Skeletal muscle cell (primary cell): Measurements from ENCODE around the gene NR2F1-AS1.
"Not testable (repeated sequence)": the region's sequence is repeated elsewhere in the genome, so short reads cannot be mapped to it uniquely, and the experiment has no call there.

Experiments used
- DNase-seq: peaks from one replicate; pipeline ENCODE4 v3.0.0-alpha.2; 2010; ENCODE audit warnings: low read depth
- H3K4me3 ChIP-seq: 2 replicates; pipeline ENCODE4 v1.5.1; 2011; ENCODE audit warnings: low read depth, mild to moderate bottlenecking, control low read depth, low read length, moderate library complexity

NR2F1-AS1 gene

DNA sequence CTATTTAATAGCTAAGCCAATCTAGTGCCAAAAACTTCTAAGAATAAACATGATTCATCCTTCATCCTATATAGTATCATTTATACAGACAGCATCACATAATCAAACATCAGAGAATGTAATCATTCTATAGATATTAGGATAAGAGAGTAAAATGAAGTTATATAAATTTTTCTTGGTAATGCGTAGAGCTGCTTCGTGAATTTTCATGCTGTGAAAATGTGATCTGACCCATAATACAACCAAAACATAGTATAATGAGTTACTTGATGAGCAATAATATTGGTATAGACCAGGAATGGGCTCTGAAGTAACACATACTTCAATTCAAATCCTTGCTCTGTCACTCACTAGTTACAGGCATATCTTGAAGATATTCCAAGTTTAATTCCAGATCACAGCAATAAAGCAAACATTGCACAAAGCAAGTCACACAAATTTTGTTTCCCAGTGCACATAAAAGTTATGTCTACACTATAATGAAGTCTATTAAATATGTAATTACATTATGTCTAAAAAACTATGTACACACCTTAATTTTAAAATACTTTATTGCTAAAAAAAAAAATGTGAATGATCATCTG, 23.9 kb downstream of the NR2F1-AS1 start:
- no peak for DNase-seq

DNA sequence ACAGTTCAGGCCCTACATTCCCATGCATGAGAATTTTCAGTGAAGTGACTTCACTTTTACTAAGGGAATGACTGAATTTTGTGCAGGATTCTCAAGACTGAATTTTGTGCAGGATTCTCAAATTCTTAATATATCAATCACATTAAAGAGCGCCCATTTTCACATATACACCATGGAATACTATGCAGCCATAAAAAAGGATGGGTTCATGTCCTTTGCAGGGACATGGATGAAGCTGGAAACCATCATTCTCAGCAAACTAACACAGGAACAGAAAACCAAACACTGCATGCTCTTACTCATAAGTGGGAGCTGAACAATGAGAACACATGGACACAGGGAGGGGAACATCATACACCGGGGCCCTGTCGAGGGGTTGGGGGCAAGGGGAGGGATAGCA, 31.4 kb downstream of the NR2F1-AS1 start:
- not testable (repeated sequence) for DNase-seq, H3K4me3 ChIP-seq

More for the DNA sequence above, 23.9 kb downstream of the NR2F1-AS1 start:
- no peak overlapping the region for H3K4me3 ChIP-seq

DNA sequence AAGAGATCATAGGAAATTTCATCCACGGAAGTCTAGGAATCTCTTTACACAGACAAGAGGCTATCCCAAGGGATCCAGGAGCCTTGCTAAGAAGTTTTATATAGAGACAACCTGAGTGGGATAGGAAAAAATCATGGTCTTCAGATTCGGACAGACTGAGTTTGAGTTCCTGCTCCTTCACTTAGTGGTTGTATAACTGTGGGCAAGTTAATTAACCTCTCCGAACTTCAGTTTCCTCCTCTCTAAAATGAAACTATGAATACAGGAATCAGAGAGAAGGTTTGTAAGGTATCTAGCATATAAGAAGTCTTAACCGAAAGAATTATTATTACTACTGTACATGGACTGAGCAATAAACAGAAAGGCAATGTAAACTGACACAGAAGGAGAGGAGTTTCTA, 35.1 kb downstream of the NR2F1-AS1 start:
- DNase-seq, result no peak
- H3K4me3 ChIP-seq, result no peak overlapping the region

DNA sequence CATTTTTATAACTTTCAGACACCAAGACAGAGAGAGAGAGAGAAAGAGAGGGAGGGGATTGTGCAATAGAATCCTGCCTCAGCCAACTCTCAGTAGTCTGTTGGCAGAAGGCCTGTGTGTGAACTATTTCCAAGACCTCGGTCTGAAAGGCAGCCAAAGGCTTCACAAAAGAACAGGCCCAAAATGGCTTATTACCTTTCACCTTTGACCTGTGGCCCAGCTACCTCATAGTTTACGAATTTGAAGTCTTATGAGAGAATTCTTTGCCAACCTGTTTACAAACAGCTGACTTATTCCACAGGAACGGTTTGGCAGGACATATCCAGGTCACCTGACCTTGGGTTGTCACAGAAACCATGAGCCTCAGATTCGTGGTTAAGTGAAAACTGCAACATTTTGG, 48.6 kb downstream of the NR2F1-AS1 start:
- H3K4me3 ChIP-seq, result no peak overlapping the region
- peak; percentile 95 for DNase-seq

DNA sequence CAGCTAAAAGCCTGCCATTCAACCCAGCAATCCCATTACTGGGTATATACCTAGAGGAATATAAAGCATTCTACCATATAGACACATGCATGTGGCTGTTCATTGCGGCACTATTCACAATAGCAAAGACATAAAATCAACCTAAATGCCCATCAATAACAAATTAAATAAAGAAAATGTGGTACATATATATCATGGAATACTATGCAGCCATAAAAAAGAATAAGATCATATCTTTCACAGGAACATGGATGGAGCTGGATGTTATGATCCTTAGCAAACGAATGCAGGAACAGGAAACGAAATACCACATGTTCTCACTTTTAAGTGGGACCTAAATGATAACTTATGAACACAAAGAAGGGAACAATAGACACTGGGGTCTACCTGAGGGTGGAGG, 59.2 kb downstream of the NR2F1-AS1 start:
- H3K4me3 ChIP-seq, DNase-seq: not testable (repeated sequence)

DNA sequence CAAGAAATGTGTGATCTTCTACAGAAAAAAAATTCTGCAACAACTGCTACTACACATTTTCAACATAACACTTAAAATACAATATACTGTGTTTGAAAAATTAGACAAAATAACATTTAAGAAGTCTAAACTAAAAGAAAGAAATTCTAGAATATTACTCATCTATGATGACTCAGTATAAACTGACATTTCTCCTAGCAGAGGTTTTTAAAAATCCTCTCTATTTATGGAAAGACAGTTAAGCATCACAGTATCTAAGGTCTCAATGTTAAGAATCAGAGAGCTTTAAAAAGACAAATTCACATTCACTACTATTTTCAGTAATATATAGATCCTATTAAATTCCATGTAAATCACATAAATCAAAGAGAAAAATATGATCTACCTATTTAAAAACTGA, 61.3 kb downstream of the NR2F1-AS1 start:
- DNase-seq, result no peak
- H3K4me3 ChIP-seq, result no peak overlapping the region

DNA sequence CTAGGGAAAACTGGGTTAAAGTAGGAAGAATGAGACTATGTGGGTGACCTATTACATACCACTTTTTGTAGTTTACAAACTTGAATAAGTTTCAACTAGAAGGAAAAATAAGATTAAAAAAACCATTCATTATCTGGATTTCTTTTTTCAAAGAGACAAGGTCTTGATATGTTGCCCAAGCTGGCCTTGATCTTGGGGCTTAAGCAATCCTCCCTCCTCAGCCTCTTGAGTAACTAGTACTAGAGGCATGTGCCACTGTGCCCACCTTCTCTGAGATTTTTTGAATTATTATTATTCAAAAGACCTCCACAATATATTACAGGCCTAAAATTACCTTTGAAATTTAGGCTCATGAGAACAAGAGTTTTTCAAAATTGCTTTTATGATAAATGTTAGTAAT, 63.2 kb downstream of the NR2F1-AS1 start:
- no peak overlapping the region for H3K4me3 ChIP-seq
- no peak for DNase-seq

DNA sequence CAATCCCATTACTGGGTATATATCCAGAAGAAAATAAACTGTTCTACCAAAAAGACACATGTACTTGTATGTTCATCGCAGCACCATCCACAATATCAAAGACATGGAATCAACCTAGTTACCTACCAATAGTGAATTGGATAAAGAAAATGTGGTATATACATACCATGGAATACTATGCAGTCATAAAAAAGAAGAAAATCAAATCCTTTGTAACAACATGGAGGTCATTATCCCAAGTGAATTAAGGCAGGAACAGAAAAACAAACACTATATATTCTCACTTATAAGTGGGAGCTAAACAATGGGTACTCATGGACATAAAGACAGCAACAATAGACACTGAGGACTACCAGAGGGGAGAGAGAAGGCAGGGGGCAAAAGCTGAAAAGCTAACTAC, 67.7 kb downstream of the NR2F1-AS1 start:
- no peak for DNase-seq
- no peak overlapping the region for H3K4me3 ChIP-seq

DNA sequence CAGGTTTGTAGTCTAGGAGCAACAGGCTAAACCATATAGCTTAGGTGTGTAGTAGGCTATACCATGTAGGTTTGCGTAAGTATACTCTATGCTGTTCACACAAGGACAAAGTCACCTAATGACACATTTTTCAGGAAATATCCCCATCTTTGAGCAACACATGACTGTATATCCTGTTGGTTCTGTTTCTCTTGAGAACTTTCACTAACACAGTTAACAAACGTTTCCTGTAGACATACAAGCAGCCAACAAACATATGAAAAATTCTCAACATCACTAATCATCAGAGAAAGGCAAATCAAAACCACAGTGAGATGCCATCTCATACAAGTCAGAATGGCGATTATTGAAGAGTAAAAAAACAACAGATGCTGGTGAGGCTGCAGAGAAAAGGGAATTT, 68.2 kb downstream of the NR2F1-AS1 start:
- no peak overlapping the region for H3K4me3 ChIP-seq
- DNase-seq, result peak; percentile 75

DNA sequence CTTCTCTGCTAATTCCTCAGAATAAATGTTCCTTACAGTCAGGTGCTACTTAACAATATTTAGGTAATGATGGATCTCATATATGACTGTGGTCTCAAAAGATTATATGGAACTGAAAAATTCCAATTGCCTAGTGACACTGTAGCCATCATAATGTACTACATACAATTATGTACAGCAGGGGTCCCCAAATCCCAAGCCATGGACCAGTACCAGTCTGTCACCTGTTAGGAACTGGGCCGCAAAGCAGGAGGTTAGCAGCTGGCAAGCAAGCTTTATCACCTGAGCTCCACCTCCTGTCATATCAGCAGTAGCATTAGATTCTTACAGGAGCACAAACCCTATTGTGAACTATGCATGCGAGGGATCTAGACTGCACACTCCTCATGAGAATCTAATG, 69.6 kb downstream of the NR2F1-AS1 start:
- no peak for DNase-seq
- H3K4me3 ChIP-seq, result no peak overlapping the region

DNA sequence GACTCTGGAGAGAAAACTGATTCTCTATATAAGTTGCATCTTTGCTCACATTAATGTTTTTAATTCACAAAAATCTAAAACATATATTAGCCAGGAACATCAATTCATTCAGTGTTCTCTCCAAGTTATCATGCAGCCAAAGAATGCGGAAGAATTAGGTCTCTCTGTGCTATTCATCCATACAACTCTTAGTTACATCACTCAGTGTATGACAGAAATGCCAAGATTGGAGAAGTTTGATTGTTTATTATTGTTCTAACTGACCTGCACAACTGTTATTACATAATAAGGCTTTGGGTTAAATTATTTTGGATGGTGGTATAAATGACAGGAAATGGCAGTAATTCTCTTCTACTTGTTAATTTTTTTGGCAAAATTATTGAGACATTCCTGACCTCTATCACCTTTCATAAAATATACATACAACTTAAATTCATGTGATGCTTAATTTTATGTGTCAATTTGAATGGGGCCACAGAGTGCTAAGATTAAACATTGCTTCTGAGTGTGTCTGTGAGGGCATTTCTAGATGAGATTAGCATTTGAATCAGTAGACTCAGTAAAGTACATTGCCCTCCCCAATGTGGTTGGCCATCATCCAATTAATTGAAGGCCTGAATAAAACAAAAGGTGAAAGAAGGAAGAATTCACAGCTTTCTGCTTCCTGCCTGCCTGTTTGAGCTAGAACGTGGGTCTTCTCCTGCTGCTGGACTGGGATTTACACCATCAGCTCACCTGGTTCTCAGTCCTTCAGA, 70.2 kb downstream of the NR2F1-AS1 start:
- no peak for DNase-seq
- H3K4me3 ChIP-seq, result no peak overlapping the region

DNA sequence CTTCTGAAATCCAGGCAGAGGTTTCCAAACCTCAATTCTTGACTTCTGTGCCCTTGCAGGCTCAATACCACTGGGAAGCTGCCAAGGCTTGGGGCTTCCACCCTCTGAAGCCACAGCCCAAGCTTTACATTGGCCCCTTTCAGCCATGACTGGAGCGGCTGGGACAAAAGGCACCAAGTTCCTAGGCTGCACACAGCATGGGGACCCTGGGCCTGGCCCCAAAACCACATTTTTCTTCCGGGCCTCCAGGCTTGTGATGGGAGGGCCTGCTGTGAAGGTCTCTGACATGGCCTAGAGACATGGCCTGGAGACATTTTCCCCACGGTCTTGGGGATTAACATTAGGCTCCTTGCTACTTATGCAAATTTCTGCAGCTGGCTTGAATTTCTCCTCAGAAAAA, 75.5 kb downstream of the NR2F1-AS1 start:
- not testable (repeated sequence) for DNase-seq

DNA sequence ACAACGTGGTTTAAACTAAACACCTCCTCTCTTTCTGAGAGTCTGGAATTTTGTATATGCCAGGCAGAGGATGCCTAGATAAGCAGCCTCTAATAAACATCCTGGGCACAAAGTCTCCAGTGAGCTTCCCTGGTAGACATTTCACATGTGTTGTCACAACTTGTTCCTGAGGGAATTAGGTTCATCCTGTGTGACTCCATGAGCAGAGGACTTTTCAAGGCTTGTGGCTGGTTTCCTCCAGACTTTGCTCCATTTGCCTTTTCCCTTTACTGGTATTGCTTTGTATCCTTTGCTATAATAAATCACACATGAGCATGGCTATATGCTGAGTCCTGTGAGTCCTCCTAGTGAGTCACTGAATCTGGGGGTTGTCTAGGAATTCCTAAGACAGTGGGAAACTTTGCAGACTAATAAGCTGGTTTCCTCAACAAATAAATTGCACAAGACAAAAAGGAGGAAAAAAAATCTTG, 77.4 kb downstream of the NR2F1-AS1 start:
- no peak overlapping the region for H3K4me3 ChIP-seq
- peak; percentile 89 for DNase-seq

More for the DNA sequence above, 75.5 kb downstream of the NR2F1-AS1 start:
- H3K4me3 ChIP-seq, result not testable (repeated sequence)

DNA sequence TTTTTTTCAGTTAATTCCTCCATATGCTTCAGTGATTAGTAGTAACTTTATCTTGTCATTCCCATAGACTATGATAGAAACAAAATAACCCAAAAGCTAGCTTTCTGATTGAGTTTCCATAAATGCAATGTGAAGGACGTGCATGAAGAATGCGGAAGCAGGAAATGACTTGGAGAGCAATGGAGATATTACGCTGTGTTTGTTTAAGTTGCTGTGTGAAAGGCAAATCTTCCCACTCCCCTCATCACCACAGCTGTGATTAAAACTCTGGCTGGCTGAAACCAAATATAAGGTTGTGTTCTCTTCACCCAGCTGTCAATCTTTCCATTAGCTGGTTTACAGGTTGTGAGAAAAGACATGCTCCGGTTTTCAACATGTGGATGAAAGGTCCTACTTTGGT, 83.9 kb downstream of the NR2F1-AS1 start:
- H3K4me3 ChIP-seq, result no peak overlapping the region
- DNase-seq, result no peak

DNA sequence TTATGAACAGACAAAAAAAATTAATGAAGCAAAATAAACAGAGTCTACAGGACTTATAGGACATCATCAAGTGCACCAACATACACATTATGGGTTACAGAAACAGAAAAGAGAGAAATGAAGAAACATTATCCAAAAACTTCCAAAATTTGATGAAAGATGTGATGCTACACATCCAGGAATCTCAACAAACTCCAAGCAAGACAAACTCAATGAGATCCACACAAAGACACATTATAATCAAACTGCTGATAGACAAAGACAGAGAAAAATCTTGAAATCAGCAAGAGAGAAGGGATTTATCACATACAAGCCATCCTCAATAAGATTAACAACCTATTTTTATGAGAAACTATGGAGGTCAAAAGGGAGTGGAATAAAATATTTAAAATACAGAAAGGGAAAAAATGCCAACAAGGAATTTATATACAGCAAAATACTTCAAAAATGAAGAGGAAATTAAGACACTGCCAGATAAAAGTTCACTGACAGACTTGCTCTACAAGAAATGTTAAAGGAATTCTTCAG, 101.0 kb downstream of the NR2F1-AS1 start:
- H3K4me3 ChIP-seq, result no peak overlapping the region

DNA sequence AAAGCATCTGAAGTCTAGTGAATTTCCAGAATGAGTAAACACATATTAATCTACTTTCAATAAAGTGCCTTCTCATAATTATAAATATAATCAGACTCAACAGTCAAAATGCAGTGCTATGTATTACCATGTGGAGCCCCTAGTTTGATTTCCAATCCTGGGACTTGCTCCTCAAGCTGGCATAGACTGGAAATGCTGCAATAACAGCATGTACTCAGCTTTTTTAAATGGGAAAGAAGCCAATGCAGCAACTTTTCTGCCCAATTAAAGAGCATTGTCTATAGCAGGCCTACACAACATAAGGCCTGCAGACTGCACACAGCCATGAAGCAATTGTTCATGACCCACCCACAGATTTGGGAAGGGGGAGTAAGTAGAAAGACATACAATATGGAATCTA, 103.2 kb downstream of the NR2F1-AS1 start:
- H3K4me3 ChIP-seq, result no peak overlapping the region
- no peak for DNase-seq

More for the DNA sequence above, 101.0 kb downstream of the NR2F1-AS1 start:
- DNase-seq, result no peak

DNA sequence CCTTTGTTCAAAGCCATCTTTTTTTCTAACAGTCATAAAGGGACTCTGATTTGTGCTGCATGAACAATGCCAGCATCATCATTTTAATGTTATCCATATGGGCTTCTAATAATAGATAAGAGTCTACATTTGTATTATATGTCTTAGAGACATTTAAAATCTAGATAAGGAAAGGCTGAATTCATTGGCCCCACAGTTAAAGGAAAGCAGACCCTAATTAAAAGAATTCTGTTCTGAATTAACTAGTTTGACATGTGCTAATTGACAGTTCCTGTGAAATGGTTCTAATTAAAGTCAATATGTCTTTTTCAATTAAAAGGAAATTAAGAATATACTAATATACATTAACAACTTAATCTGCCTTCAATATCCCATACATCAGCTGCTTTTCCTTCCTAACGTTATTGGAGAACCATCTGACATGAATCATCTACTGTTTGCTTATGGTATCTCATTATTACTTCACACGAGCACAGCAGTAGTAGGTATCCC, 104.7 kb downstream of the NR2F1-AS1 start:
- no peak for DNase-seq

DNA sequence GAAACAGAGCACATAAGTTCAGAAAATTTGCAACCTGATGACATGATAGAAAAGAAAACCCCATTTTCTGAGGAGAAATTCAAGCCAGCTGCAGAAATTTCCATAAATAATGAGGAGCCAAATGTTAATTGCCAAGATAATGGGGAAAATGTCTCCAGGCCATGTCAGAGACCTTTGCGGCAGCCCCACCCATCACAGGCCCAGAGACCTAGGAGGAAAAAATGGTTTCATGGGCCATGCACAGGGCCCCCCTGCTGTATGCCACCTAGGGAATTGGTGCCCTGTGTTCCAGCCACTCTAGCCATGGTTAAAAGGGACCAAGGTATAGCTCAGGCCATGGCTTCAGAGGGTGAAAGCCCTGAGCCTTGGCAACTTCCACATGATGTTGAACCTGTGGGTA, 118.1 kb downstream of the NR2F1-AS1 start:
- no peak for DNase-seq
- H3K4me3 ChIP-seq, result no peak overlapping the region

More for the DNA sequence above, 104.7 kb downstream of the NR2F1-AS1 start:
- H3K4me3 ChIP-seq, result no peak overlapping the region

DNA sequence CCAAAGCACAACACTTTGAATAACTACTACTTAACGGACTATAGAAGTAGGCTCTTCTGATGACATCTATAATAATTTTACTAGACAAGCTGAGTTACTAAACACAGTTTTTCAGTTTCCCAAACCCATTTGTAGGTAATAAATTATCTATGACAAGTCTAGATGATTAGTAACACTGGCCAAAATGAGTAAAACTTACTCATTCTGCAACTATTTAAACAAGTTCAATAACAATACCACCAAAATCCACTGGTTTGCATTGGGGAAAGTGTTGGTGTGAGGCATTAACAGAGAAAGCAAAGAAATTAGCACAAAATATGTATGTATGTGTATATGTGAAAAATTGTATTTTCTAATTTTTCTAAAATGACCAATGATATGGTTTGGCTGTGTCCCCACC, 119.3 kb downstream of the NR2F1-AS1 start:
- peak; percentile 6 for DNase-seq
- no peak overlapping the region for H3K4me3 ChIP-seq

DNA sequence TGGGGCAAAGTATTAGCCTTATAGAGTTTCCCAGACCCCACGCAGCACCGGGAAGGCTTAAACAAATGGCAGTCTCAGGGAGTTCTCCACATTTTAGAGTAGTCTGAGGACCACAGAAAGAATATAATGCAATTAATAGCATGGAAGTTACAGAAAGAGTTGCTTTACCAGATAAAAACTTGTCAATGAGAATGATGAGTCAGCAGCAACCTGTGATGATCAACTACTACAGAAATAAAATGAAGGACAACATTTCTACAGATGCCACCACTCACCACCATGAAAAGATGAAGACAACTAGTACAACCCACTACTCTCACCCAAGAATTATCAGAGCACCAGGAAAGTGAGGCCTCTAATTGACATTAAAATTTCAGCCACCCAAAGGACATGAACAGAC, 120.7 kb downstream of the NR2F1-AS1 start:
- H3K4me3 ChIP-seq, result no peak overlapping the region
- DNase-seq, result no peak

DNA sequence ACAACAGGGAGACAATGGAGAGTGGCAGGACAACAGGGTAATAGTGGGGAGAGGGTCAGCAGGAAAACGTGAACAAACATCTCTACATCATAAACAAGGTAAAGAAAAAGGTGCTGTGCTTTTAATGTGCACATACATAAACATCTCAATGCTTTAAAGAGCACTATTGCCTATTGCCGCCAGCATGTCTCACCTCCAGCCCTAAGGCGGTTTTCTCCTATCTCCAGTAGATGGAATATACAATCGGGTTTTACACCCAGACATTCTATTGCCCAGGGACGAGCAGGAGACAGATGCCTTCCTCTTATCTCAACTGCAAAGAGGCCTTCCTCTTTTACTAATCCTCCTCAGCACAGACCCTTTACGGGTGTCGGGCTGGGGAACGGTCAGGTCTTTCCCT, 124.2 kb downstream of the NR2F1-AS1 start:
- not testable (repeated sequence) for H3K4me3 ChIP-seq, DNase-seq
